Amniotic epithelial cell (primary cell): ENCODE data around the gene BRICD5.

Source experiments
- DNase-seq: peaks from one replicate; pipeline ENCODE4 v3.0.0-alpha.2; 2010; ENCODE audit warnings: low read depth

Gene BRICD5

DNA sequence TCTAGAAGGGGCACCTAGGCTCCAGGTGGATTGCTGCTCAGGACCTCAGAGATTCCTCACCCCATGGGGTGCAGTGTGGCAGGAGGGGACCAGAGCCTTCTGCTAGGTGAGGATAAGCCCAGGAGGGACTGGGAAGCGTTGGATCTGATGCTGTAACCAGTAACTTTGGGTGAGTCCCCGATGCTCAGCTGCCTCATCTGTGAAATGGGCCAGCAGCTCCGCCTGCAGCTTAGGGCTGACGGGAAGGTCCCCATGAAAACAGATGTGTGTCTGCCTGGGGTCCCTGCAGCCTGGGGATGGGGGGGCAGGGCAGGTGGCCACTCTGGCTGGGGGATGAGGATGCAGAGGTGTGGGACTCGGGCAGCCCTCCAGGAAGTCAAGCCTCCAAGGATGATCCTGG lies 11.6 kb downstream of the BRICD5 start:
- no peak for DNase-seq

DNA sequence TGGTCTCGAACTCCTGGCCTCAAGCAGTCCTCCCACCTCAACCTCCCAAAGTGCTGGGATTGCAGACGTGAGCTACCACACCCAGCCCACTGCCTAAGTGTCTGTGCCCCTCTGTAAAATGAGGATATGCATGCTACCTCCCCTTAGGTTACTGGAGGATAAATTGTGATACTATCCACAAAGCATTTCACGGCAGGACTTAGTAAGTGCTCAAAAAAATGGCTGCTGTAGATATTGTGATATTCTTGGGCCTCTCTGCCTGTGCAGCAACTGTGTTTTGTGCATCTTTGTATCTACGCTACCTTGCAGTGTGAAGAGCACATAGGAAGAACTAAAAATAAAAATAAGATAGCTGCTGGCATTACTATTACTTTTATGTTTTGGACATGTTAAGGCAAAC lies 12.4 kb downstream of the BRICD5 start:
- DNase-seq: no peak

DNA sequence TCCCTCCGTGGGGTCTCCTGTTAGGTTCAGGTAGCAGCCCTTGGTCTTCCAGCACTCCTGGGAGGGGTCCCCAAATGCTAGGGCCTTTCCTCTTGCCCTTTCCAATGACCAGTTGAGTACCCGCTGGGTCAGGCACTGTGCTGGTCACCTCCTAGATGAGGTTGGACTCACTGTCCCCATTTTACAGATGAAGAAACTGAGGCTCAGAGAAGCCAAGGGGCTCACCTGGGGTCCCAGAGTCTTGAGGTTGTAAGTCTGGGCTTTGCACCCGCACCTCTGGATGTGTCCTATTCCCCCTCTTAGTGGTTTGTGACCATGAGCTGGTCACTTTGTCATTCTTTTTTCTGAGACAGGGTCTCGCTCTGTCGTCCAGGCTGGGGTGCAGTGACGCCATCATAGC lies 12.9 kb downstream of the BRICD5 start:
- no peak for DNase-seq

DNA sequence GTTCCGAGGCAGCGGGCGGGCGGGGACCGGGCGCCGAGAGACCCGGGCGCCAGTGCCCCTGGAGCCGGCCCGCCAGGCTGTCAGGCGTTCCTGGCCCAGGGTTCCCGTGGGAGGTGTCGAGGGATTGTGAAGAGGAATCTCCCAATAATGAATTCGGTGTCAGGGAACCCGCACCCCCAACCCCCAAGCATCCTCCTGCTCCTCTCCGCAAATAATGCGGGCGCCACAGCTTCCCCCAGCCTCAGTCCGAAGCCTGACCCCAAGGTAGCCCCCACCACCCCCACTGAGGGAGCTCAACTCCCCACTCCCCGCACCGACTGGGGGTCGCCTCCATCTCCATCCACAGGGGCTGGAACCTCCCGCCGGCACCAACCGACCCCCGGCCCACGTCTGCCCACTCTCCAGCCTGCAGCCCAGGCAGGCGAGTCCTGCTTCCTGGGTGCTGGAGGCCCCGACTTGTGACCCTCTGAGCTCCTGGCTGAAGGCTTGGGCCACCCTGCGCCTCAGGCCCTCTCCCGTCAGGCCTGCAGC lies 13.6 kb downstream of the BRICD5 start:
- DNase-seq: no peak

DNA sequence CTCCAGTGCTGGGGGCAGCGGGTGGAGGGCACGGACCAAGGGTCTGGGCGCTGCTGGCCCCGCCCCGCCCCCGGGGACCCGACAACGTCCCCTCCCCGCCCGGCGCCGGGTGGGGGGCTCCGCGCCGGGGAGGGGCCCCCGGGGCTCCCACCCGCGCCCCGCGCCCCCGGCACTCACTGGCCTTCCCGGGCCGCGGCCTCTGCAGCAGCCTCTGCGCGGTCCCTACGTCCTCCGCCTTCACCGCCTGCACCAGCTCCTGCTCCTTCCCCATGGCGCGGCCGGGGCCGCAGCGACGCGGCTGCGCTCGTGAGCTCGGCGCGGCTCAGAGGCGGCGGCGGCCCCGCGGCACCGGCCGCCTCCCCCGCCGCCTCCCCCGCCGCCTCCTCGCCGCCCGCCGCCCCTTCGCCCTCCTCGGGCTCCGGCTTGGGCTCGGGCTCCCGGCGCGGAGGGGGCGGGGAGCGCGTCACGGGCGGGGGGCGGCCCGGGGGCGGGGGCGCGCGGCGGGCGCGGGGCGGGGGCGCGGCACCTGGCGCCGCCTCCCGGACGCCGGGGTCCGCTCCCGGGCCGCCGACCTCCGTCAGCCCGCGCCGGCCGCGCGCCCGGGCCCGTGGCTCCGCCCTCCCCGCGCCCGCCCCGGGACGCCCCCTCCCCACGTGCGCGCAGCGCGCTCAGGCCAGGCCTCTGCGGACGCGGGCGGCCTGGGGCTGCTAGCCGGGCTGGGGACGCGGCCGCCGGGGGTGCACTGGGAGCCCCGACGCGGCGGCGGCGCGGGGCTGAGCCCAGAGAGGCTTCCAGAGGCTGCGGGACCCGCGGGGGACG lies 14.3 kb downstream of the BRICD5 start, which contains the start of gene CASKIN1:
Gene CASKIN1, minus strand, starts transcription at position 444 of the 819 bp plus-strand sequence. Its CDS starts 173 bp downstream, at position 271.
- DNase-seq: no peak

DNA sequence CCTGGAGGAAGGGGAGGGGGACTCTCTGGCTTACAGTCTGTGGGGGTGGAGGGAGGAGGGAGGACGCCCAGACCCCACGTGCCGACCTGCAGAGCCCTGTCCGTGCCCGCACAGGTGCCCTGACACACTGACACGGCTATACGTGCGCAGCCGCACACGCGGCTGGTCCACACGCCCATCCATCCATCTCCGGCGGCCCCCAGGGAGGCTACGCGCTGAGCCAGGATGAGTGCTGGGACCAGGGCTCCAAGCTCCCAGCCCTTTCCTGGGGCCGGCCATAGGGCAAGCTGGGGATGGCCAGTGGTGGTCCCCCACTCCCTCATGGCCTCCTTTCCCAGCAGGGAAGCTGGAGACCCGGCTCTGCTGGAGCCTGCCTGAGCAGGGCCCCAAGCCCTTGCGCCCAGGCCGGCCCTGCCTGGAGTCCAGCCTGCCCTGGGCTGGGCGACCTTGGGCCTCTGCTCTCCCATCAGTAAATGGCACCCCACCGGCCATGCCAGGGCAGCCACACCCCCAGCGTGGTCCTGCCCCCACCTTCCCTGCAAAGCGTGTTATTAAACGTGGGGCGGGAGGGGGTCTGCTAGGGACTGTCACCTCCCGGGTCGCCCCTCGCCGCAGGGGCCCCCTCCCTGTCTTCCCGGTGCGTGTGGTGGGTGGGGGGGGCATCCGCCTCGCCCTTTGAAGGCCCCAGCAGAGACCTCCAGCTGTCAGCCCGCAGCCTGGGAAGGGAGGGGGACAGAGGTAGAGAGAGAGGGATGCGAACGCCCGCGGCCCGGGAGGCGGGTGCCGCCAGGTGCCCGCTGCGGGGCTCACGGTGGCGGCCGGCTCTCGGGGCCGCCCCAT lies 15.1 kb downstream of the BRICD5 start:
- no peak for DNase-seq

DNA sequence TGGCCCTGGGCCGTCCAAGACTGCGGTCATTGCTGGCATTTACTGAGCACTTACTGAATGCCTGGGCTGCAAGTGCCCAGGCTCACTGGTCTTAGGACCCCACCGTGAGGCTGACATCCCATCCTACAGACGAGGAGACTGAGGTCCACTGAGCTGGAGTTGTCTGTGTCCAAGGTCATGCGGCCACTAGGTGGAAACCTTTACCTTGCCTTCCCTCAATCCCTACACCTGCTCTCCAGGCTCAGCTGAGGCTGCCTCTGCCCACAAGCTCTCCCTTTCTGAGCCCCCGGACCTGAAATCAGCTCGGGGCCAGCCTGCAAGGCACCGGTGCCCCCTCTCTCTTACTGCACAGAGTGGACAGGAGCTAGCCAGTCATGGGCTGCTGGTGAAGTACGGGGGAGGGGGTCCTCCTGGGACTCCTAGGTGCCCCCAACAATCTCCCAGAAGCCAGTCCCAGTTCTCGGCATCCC lies 15.8 kb downstream of the BRICD5 start:
- DNase-seq: peak; percentile 49

DNA sequence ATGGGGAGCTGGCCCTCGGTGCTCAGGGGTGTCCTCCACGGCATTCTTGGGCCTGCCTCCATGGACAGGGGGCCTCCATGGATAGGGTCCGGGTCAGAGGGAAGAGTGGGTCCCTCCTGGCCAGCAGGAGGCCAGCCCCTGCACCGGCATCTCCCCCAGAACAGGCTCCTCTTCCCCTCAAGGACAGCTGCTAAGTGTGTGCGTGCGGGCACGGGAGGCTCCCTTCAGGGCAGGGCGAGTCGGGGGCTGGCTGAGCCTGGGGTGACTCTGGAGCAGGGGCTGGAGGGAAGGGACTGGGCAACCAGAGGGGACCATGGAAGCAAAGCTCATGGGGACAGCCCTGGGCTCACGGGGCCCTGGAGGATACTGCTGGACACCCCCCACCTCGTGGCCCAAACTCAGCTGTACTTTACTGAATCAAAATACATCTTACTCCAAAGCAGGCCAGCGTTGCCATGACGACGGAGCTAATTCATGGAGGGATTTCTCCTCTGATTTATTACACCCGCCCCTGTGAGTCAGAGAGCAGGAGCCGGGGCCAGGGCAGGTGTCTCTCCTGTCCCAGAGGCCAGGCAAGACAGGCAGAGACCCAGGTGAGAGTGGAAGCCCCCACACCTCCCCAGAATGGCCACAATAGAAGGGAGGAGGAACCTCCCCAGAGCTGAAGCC lies 16.4 kb downstream of the BRICD5 start:
- DNase-seq: peak; percentile 78

DNA sequence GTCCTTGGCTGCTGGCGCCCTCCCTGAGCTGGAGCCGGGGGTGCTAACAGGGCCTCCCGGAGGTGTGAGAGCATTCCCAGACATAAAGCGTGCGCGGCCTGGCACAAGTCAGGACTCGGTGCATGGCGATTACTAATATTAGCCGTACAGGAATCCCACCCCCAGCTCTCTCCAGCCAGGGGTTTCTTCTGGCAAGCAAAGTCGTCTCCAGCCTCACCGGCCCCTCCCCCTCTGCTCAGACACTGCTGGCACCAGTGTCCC lies 19.3 kb downstream of the BRICD5 start:
- DNase-seq: no peak

DNA sequence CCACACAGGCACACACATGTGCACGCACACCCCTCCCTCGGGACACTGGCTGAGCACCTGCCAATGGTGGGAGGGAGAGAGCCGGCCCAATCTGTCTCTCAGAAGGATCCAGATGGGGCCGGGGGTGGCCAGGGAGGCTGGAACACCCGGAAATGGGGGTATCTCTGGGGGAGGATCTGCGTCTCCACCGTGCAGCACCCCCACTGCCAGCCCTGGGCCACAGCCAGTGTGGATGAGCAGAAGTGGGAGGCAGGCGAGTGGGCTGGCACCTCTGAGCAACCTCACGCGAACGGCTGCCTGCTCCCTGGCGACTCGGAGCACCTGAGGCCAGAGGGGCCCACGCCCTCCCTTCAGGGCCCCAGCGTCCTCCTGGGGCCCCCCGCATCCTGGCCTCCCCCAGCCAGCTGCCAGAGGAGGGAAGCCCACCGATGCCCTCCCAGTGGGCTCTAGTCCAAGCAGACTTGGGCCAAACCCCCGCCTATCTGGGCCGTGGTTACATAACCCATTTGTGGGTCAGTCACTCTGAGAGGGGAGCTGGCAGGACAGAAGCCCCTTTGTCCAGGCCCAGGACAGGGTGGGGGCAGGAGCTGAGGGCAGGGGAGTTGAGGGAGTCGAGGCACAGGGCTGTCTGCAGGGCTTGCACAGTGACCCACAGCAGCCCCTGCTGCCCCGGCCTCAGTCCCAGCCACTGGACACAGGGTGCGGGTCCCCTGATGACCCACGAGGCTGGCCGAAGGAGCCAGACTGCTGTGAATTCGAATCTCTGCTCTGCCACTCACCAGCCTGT lies 19.8 kb downstream of the BRICD5 start:
- no peak for DNase-seq

DNA sequence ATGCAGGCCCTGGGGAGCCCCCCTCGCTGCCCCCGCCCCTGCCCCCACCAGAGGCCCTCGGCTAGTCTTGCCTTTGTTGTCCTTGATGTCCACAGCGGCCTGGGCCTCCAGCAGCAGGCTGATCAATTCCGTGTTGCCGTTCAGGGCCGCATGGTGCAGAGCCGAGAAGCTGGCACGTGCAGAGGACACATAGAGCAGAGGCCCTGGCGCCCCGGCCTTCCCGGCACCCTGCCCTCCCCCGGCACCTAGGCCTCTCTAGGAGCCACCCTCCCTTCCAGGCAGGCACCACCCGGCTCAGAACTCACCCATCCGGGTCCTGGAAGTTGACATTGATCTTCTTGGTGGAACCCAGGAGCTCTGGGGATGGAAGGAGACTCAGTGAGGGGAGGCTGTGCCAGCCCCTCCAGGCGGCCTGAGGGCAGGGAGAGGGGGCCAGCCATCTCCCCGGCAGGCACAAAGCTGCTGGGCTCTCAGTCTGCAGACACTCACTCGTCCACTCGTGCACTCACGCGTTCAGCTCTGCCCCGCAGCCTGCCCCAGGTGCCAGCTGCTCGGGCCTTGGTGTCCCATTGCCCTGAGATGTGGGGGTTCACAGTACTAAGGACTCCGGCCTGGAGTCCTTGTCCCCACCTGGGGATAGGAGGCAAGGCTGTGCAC lies 20.5 kb downstream of the BRICD5 start:
- DNase-seq: no peak

DNA sequence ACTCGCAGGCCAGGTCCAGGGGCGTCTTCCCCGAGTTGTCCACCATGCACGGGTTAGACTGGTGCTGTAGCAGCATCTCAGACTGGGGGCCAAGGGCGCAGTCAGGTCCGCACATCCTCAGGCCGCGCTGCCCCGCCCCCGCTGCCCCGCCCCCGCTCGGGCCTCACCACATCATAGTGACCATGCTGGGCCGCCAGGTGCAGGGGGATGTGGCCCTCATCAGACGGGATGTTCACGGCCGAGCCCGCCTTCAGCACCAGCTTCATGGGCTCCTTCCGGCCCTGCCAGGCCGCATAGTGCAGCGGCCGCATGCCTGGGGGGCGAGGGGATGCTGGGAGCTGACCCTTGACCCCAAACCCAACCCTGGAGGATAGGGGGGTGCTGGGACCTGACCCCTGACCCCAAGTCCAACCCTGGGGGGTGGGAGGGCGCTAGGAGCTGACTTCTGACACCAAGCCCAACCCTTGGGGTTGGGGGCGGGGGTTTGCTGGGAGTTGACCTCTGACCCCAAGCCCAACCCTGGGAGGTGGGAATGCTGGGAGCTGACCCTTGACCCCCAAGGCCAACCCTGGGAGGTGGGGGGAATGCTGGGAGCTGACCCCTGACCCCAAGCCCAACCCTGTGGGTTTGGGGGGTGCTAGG lies 21.3 kb downstream of the BRICD5 start:
- no peak for DNase-seq

DNA sequence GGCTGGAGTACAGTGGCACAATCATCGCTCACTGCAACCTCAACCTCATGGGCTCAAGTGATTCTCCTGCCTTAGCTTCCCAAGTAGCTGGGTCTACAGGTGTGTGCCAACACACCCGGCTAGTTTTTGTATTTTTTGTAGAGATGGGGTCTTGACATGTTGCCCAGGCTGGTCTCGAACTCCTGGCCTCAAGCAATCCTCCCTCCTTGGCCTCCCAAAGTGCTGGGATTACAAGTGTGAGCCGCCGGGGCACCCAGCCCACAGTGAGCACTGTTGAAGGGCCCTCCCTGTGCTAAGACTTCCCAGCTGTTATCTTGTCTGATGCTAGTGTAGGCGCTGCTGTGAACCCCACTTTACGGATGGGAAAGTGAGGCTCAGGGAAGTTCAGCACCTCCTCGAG lies 22.3 kb downstream of the BRICD5 start:
- no peak for DNase-seq

DNA sequence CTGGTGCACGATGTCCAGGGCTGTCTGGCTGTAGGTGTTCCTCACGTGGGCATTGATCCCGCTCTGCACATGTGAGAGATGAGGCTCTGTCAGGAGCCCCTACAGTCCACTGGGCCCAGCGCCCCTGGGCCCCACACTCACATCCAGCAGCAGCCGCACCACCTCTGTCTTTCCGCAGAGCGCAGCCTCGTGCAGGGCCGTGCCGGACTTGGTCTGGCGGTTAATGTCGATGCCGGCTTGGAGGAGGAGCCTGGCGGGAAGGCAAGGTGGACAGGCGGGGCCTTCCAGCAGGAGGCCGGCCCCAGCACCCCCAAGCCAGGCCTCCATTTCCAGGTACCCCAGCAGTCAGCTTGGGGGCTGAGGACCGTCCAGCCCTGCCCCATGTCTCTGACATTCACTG lies 23.5 kb downstream of the BRICD5 start:
- no peak for DNase-seq

DNA sequence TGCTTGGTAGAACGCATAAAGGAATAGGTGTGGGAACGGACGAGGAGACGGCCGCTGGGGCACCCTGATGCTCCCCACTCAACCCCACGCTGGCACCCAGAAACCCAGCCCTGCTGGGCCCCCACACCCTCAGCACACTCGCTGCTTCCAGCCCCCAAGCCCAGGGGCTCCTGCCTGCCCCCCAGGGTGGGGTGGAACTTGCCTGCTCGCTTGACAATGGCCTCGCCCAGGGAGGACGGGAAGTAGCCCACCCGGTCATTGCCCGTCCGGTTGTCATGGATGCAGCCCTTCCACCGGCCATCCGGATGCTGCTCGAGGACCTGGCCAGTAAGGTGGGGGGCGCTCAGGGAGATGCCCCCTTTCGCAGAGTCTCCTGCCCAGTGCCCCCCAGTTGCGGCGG lies 24.2 kb downstream of the BRICD5 start:
- DNase-seq: no peak

DNA sequence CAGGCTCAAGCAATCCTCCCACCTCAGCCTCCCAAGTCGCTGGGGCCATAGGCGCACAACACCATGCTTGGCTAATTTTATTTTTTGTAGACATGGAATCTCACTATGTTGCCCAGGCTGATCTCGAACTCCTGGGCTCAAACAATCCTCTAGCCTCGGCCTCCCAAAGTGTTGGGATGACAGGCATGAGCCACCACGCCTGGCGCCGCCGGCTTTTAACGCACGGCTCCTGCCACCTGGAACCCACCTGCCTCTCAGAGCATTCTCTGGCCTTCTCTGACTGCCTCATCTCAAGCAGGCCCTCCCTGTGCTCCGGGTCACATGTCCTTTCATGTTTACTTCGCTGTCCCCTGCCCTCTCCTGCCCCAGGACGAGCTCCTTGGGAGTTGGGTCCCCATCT lies 24.6 kb downstream of the BRICD5 start:
- DNase-seq: no peak

DNA sequence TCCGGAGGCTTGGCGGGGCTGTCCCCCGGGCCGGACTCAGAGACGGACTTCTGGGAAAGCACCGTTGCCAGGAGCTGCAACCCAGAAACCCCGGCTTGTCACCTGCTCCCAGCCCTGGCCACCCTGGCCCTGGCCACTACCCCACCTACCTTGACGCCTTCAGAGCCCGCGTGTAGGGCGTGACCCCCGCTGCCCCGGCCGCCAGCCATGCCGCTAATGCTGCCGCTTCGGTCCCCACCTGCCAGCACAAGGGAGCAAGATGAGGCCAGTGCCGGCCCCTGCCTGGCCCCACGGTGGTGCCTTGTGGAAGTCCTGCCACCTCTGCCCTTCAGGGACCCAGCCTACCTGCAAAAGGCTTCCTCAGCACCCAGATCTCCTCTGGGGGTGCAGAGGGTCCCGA lies 25.7 kb downstream of the BRICD5 start:
- DNase-seq: no peak

DNA sequence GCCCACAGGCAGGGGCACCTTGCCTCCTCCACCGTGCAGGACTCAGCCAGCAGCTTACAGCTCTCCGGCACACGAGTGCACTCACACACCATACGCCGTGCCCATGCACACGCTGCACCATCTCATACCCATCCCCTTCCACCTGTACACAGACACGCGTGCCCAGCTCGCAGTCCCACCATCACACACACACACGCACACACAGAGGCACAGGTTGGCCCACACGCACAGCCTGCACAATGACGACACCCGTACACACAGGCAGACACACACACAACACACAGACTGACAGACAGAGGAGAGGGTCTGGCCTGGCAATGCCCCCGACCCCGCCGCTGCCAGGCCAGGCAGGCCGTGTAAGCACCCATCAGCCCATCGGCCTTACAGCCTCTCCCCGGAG lies 26.3 kb downstream of the BRICD5 start:
- no peak for DNase-seq

DNA sequence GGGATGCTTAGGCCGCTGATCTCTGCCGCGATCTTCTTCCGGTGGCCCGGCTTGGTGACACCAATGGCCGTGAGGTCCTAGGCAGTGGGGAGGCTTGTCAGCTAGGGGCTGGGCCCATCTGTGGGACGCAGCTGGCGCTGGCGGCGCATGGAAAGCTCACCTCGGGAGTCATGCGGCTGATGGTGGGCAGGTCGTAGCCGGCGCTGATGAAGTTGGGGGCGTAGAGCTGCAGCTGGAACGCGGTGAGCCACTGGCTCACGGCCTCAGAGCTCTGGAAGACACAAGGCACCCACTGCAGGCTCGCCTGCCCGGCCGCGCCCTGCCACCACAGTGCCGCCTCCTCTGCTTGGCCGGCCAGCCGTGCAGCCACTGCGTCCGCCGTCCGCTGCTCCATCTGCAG lies 27.0 kb downstream of the BRICD5 start:
- DNase-seq: no peak

DNA sequence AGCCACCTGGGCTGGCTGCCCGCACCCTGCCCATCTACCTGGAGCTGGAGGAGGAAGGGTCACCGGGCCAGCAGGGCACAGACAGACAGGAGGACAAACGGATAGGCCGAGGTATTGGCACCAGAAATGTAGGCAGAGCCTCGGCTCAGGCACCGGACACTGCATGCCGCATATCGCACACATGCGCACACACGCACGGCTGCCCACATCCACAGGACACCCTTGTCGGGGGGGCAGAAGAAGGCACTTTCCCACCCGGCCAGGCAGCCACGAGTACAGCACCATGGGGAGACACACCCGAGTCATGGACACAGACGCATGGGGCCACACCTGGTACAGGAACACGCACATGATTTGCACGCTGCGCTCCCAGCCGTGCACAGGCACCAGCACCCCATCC lies 28.7 kb downstream of the BRICD5 start:
- DNase-seq: no peak
